H1 (cell line): ENCODE data around the gene OOSP3. TPM values are rescaled to one million over a fixed set of nuclear protein-coding genes. Genes with fewer than 3 reads are reported as not detected.

Experiments
- BCL11A ChIP-seq, 2 experiments: IDR thresholded peaks; one replicate each; pipeline ENCODE4 v1.6.1; 2011; ENCODE audit warnings: low read depth in 2 of 2, low read length in 2 of 2, mild to moderate bottlenecking in 2 of 2
- BRCA1 ChIP-seq: IDR thresholded peaks from 2 replicates; pipeline ENCODE4 v1.6.1; 2012; ENCODE audit warnings: low read depth, low read length, improper control_type of control experiment
- CBX5 ChIP-seq: fragments of 300-800, 300-1000 bp; sonication (generic); IDR thresholded peaks from 2 replicates; pipeline ENCODE4 v1.7.1; 2016; ENCODE audit warnings: antibody characterized with exemption, low read length, low read depth
- EGR1 ChIP-seq: IDR thresholded peaks from 2 replicates; pipeline ENCODE4 v1.6.1; 2011; ENCODE audit warnings: low read depth, low read length, borderline replicate concordance
- HDAC2 ChIP-seq, 2 experiments: fragments of 300-600 bp in 1 of 2; sonication (generic) in 1 of 2; IDR thresholded peaks; 2 replicates each; pipeline ENCODE4 v1.6.1; 2011 to 2012; ENCODE audit warnings: low read depth in 2 of 2, low read length in 2 of 2, mild to moderate bottlenecking in 2 of 2, moderate library complexity in 2 of 2, borderline replicate concordance in 1 of 2, inconsistent platforms in 1 of 2
- KDM4A ChIP-seq: IDR thresholded peaks from one replicate; pipeline ENCODE4 v1.7.1; 2012; ENCODE audit warnings: low read depth, mild to moderate bottlenecking, moderate library complexity, low read length, inconsistent platforms; ENCODE audit not compliant: severe bottlenecking
- SIRT6 ChIP-seq: IDR thresholded peaks from one replicate; pipeline ENCODE4 v1.7.1; 2012; ENCODE audit warnings: low read length, inconsistent platforms
- TAF1 ChIP-seq: IDR thresholded peaks from 2 replicates; pipeline ENCODE4 v1.6.1; 2011; ENCODE audit warnings: mild to moderate bottlenecking, low read depth, low read length
- polyA plus RNA-seq, 7 experiments: library from polyadenylated mRNA; depleted of rRNA in 3 of 7; stranded (reverse) in 5 of 7; unstranded in 2 of 7; fragments of >200 nt in 5 of 7; fragments of 200-250 nt in 2 of 7; gene quantifications; 1 replicate in 5 of 7; 2 replicates in 1 of 7; 4 replicates in 1 of 7; pipeline versions ENCODE4 v1.2.1 to v1.2.3, GENCODE V29; 2011 to 2013; ENCODE audit warnings: missing spikeins in 2 of 7, mixed read lengths in 2 of 7
- total RNA-seq: library from RNA; stranded (reverse); fragmentation: NEBNext Ultra II Directional; extraction: Animal tissue kit (Norgen Biotek cat#: 25700); gene quantifications from 2 replicates; pipeline ENCODE4 v1.2.1, GENCODE V29; 2021

OOSP3 gene
- total and polyA plus RNA-seq, 2 of the 8 experiments (the other 6 are each of a cell fraction or from before 2014, with no cell fraction given): not detected

GRCh38 chr11:59845399-59845798 is 33.2 kb upstream of the OOSP3 start, which contains the start of gene CBLIF (continued):
- TF ChIP-seq BCL11A (IDR thresholded peaks at IDR 0.05; ENCODE audit: low read depth in 2 of 2, low read length in 2 of 2) (no peak), KDM4A (no peak), TAF1 (no peak), HDAC2 (IDR thresholded peaks at IDR 0.05; ENCODE audit: borderline replicate concordance in 1 of 2, low read depth in 2 of 2, low read length in 2 of 2) (no peak), EGR1 (no peak), BRCA1 (no peak), SIRT6 (no peak), CBX5 (no peak)
